DMS153 treated with DMSO at 0.1 percent for 48 hours (cell line): ENCODE results near the gene EGLN3.

Experiments used
- DNase-seq: peaks from one replicate; lab custom pipeline; 2025; ENCODE audit not compliant: unreplicated experiment; lab: John Stamatoyannopoulos, UW

The EGLN3 gene

GRCh38 chr14:33915682-33916081 is 35.2 kb downstream of the EGLN3 start:
- no peak for DNase-seq

DNA sequence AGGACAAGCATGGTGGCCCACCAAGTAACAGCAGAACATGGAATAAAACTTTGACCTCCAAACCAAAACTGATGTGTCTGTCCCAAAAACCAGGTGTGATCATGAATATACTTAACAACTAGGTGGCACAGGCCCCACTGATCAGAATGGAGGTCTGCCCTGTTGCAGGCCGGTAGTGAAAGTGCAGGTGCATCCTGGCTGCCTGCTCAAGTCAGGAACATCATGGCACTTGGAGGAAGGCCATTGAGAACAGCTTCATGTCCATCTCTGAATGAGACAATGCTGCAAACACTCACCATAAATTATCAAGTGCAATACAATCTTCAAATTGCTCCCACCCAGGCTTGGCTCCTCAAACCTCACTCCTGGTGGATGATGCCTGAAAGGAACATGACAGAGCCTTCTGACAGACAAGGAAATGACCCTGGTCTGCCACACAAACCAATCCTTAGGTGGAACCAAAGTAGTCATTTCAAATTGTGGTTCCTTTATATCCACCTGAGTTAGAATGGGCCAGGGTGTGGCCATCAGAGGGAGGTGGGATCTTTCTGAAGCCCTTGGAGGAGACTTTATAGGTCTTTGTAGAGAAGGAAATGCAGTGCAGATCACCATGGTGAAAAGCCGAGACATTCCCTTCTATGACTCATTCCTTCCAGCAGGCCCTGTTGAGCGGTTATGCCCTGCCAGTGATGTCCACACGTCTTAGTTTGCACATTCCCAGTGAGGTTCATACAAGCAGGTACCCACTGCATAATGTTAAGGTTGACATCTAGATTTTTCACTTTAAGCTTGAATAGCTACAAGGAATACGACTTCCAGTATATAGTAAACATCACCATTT is 36.0 kb downstream of the EGLN3 start:
- no peak for DNase-seq

DNA sequence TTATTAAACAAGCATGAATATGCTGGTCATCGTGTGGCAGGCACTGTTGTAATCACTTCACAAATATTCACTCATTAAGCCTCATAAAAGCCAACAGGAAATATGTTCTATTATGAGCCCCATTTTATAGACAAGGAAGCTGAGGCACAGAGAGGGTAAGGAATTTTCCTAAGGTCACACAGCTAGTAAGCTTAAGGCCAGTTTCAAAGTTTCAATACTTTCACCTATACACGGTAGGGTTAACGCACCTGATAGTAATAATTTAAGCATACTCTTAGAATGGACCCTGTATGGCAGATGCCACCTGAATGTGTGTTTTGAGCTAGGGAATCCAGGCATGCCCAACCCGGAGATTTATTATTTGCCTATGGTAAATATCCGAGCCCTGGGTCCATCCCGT is 39.8 kb downstream of the EGLN3 start:
- no peak for DNase-seq

- DNase-seq = no peak
These were observed 40.4 kb downstream of the EGLN3 start for GRCh38 chr14:33910435-33910834.

- no peak for DNase-seq
These were observed 41.3 kb downstream of the EGLN3 start for GRCh38 chr14:33909380-33910084.

DNA sequence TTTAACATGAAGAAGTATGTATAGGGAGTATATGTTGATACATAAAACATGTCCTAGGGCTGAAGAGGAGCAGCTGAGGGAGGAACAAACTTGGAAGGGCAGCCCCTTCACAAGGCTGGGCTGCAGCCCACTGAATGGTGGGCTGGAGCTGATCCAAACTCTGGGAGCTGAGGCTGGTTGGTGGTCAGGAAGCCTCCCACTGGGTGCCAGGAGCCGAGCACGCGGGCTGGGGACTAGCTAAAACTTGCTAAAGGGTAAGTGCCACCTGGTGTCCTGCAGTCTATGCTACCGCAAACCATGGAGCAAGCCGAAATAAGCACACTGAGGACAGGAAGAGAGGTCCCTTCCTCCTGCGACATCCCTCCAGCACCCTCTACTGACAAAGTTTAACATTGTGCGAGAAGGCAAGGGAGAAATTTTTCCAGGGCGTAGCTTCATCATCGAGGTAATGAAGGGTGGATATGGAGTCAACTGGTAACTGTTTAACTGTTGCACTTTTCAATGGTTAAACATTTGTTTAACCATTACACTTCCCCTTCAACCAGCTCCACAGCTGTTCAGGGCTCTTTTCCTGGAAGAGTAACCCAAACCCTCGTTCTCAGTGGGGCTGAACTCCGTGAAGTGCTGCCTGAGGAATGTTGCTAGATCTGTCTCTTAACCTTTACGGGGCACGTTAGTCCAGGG is 42.2 kb downstream of the EGLN3 start:
- no peak for DNase-seq

DNA sequence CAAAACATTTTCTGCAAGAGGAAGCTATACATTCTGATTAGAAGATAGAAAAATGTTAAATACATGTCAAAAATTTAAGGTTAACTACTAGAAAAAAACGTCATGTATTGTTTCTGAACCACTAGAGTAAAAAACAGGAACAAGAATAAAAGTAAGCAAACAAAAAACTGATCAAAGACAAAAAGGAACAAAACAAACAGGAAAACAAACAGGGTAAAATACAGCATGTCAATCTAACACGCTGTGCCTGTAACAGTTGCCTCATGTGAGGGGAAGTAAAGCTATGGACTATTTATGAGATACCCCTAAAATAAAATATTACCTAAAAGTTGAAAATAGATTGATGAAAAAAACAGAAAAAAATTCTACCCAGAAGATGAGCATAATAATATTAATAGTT is 43.9 kb downstream of the EGLN3 start:
- no peak for DNase-seq

GRCh38 chr14:33904609-33905008 is 46.3 kb downstream of the EGLN3 start:
- DNase-seq = no peak

DNA sequence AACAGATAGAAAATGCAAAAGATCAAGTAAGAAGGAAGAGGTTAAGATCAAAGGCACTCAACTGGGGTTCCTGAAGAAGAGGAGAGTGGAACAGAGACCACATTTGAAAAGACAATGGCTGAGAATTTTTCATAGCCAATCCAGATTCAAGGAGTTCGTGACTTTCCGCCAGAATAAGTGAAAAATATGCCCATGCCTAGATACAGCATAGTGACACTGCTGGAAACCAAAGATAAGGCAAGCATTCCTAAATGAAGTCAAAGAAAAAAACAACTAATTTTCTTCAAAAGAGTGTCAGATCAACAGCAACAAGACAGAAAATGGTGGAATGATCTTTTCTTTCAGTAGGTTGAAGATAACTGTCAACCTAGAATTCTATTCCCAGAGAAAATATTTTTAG is 47.5 kb downstream of the EGLN3 start:
- no peak for DNase-seq

DNA sequence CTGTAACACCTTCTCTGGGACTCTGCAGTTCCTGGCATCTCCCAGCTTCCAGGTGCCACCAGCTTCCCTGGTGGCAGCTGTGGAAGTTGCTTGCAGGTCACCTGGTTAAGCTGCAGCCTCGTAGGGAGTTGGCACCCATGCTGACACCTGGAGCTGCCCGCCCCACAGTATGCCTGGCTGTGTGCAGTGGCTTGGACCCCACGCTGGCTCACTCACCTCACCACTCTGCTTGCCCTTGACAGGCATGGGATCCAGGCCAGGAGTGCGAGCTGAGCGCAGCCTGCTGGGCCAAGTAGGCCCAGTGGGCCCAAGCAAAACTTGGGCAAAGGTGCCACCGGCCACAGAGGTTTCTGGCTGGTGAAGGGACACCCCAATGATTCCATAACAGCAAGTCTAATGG is 48.5 kb downstream of the EGLN3 start:
- no peak for DNase-seq

DNA sequence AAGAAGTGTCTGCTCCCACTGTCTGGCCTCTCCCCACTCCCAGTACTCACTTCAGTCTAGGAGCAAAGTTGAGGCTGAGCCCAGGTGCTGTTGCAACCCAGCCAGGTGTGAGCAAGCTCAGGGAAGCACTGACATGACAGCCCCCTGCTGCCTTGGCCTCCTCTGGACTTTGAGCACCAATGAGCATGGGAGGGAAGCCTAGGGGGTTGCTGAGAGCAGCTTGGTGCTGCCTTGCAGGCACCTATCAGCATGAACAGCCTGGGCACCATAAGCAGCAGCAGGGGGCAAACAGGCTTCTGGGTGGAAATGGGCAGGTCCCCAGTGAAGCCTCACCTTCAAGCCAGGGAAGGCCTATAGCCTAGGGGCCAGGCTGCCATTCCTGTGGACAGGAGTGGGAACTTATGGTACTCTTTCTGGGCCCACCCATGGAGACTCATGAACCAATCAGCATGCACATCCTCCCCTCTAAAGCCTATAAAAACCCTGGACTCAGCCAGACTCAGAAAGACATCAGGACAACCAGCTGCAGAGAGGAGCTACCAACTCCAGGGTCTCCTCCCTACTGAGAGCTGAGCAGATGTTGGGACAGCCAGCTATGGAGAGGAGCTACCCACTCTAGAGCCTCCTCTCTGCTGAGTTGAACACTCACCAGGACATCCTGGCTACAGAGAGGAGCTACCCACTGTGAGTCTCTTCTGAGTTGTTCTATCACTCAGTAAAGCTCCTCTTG is 49.3 kb downstream of the EGLN3 start:
- DNase-seq = no peak

DNA sequence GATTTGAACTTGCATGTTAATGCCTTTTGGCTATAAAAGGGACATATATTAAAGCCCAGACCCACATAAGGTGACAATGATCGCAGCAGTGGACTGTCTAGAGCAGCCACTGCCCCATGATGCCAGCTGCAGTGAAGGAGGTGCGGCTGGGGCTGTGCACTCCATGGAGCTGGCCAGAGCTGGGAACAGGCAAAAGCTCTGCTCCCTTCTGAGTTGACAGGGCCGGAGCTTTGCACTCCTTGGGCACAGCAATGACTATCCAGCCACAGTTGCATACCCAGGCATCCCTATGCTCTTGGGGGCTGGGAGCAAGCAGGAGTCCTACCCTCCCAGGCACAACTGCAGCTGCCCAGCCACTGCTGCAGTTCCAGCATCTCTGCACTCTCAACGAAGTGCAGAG is 50.2 kb downstream of the EGLN3 start:
- DNase-seq = no peak

DNA sequence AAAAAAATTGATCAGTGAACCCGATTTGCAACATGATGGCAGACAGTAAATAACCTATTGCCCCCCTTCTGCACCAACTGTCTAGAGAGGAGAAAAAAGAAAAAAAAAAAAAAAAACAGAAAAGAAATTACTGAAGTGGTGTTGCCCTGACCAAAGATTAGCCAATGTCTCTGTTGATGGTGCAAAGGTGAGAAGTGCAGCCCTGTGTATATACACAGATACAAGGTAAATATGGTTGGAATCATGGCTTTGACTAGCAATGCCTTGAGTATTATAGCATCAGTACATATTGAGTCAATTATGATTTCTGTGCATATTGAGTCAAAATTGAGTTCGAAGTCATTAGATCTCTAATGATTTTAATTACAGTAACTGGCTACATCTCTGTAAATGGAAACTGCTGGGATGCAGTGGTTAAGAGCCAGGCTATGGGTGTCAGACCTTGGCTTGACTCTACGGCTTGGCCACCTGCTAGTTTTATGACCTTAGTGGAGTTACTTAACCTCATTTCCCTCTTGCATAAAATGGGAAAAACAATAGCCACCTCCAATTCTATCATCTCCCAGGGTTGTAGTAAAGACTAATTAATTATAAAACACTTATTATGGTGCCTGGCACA is 51.0 kb downstream of the EGLN3 start:
- DNase-seq = no peak

DNA sequence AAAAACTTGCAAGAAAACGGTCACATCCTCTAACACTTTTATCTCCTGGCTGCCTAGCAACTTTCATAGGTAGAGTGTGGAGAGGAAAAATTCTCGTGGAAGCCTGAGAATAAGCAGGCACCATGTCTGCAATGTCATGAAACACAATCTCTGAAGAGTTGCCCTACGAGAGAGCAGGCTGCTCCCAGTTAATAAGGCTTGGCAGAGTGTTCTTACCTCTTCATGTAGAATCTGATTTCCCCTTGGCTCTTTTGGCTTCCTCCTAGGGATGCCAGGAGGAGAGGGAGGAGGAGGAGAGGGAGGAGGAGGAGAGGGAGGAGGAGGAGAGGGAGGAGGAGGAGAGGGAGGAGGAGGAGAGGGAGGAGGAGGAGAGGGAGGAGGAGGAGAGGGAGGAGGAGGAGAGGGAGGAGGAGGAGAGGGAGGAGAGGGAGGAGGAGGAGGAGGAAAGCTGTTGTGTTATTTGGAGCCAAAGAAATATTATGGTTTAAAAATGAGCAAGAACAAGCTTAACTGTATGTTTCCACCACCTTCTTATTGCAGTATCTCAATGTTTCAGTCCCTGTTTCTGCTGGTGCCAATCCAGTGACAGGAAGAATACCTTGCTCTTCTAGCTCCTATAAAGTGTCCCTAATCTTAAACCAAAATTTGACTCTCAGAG is 52.9 kb downstream of the EGLN3 start:
- no peak for DNase-seq

DNA sequence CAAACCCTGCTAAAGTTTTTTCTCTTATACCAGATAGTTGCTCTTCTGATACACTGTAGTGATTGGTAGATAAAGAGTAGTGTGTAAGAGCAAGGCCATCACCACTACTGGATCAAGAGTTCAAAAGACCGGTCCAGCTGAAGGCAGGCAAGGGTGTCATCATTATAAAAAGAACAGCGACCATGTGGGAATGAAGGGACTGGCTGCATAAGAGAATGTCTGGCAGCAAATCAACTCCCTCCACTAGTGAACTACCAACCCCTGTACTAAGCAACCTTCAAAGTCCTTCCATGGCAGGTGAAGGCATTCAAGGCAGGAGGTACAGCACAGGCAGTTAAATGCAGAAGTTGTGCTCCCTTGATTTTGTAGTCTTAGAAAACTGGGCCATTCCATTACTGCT is 53.5 kb downstream of the EGLN3 start:
- DNase-seq = no peak

DNA sequence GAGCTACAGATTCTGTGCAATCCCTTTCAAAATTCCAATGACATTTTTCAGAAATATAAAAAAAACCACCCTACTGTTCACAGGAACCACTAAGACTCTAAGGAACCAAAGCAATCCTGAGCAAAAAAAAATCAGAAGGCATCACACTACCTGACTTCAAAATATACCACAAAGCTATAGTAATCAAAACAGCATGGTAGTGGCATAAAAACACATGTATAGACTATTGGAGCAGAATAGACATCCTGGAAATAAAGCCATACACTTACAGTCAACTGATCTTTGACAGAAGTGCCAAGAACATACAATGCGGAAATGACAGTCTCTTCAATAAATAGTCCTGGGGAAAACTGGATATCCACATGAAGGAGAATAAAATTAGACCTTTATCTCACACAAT is 56.5 kb downstream of the EGLN3 start:
- no peak for DNase-seq

DNA sequence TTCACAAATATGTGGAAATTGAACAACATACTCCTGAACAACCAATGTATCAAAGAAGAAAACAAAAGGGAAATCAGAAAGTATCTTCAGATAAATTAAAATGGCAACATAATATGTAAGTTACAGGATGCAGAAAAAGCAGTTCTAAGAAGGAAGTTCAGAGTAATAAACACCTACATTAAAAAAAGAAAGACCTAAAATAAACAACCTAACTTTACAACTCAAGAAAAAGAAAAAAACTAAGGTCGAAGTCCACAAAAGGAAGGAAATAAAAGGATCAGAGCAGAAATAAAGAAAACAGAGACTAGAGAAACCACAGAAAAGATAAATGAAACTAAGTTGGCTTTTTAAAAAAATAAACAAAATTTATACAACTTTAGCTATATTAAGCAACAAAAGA is 59.2 kb downstream of the EGLN3 start:
- DNase-seq = no peak

- no peak for DNase-seq
These were observed 66.0 kb downstream of the EGLN3 start for GRCh38 chr14:33884916-33885315.

- no peak for DNase-seq
These were observed 70.5 kb downstream of the EGLN3 start for GRCh38 chr14:33880330-33880729.

DNA sequence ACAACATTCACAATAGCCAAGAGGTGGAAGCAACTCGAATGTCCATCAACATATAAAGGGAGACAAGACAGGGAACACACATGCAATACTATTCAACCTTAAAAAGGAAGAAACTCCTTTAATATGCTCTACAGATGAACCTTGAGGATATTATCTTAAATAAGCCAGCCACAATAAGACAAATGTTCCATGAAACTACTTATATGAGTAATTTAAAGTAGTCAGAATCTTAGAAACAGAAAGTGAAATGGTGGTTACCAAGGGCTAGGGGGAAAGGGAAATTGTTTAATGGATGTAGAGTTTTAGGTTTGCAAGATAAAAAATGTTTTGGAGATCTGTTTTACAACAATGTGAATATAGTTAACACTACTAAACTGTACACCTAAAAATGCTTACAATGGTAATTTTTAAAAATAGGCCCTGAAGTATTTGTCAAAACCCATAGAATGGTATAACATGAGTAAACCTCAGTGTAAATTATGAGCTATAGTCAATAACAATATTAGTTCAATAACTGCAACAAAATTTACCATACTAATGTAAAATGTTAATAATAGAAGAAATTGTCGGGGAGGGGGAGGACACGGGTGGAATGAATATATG is 71.1 kb downstream of the EGLN3 start:
- no peak for DNase-seq
